Measurements from ENCODE around the gene ZCCHC7.
"Not testable (repeated sequence)": the region's sequence is repeated elsewhere in the genome, so short reads cannot be mapped to it uniquely, and the experiment has no call there.

Gene ZCCHC7

GRCh38 chr9:37174247-37174646 lies 53.9 kb downstream of the ZCCHC7 start:
- CTCF ChIA-PET, result no interaction called here
- Mint-ChIP-seq H3K27ac (no peak overlapping the region), H3K4me1 (peaks cover 4% of the 10 kb centered on the region), H3K9me3 (no peaks in the 10 kb centered on the region), H3K4me3 (no peak overlapping the region), H3K36me3 (peaks cover 37% of the 10 kb centered on the region), H3K27me3 (no peaks in the 10 kb centered on the region)
- DNase-seq, result no peak

GRCh38 chr9:37178742-37179141 lies 58.4 kb downstream of the ZCCHC7 start:
- Mint-ChIP-seq H3K27me3 (no peaks in the 10 kb centered on the region), H3K9me3 (peaks cover 2% of the 10 kb centered on the region), H3K4me1 (peaks cover 4% of the 10 kb centered on the region), H3K27ac (no peak overlapping the region), H3K4me3 (no peak overlapping the region), H3K36me3 (peaks cover 24% of the 10 kb centered on the region)
- CTCF ChIA-PET, result no interaction called here
- no peak for DNase-seq

GRCh38 chr9:37179576-37179975 lies 59.2 kb downstream of the ZCCHC7 start:
- Mint-ChIP-seq H3K27ac (no peak overlapping the region), H3K36me3 (peaks cover 26% of the 10 kb centered on the region), H3K27me3 (no peaks in the 10 kb centered on the region), H3K4me3 (no peak overlapping the region), H3K9me3 (peaks cover 2% of the 10 kb centered on the region), H3K4me1 (peaks cover 4% of the 10 kb centered on the region)
- CTCF ChIA-PET, result interaction anchor here (0.7 kb wide), 1 partner anchor 38 kb away, joined by 4 read pairs; no protein-coding TSS in a partner anchor
- no peak for DNase-seq

- Mint-ChIP-seq H3K27ac (no peak overlapping the region), H3K4me1 (peaks cover 4% of the 10 kb centered on the region), H3K4me3 (no peak overlapping the region), H3K27me3 (no peaks in the 10 kb centered on the region), H3K36me3 (peaks cover 30% of the 10 kb centered on the region), H3K9me3 (peaks cover 2% of the 10 kb centered on the region)
- DNase-seq, result no peak
- CTCF ChIA-PET, result no interaction called here
These were observed 59.8 kb downstream of the ZCCHC7 start for GRCh38 chr9:37180138-37180537.

- Mint-ChIP-seq H3K4me1 (peaks cover 9% of the 10 kb centered on the region), H3K27me3 (no peaks in the 10 kb centered on the region), H3K36me3 (peaks cover 35% of the 10 kb centered on the region), H3K4me3 (no peak overlapping the region), H3K27ac (no peak overlapping the region), H3K9me3 (peaks cover 5% of the 10 kb centered on the region)
- no peak for DNase-seq
- CTCF ChIA-PET, result no interaction called here
These were observed 62.3 kb downstream of the ZCCHC7 start for GRCh38 chr9:37182718-37183117.

- Mint-ChIP-seq H3K36me3 (peaks cover 49% of the 10 kb centered on the region), H3K9me3 (peaks cover 6% of the 10 kb centered on the region), H3K4me3 (no peak overlapping the region), H3K27me3 (no peaks in the 10 kb centered on the region), H3K4me1 (peaks cover 24% of the 10 kb centered on the region), H3K27ac (no peak overlapping the region)
- CTCF ChIA-PET, result no interaction called here
- no peak for DNase-seq
These were observed 64.8 kb downstream of the ZCCHC7 start for GRCh38 chr9:37184905-37185867.

GRCh38 chr9:37187292-37187691 lies 66.9 kb downstream of the ZCCHC7 start:
- Mint-ChIP-seq H3K27me3 (no peaks in the 10 kb centered on the region), H3K4me1 (peaks cover 24% of the 10 kb centered on the region), H3K4me3 (no peak overlapping the region), H3K9me3 (peaks cover 4% of the 10 kb centered on the region), H3K27ac (peak overlapping the region; percentile 24), H3K36me3 (peaks cover 55% of the 10 kb centered on the region)
- CTCF ChIA-PET, result no interaction called here
- DNase-seq, result no peak

GRCh38 chr9:37187713-37188439 lies 67.5 kb downstream of the ZCCHC7 start:
- peak overlapping the region; percentile 24 for H3K27ac Mint-ChIP-seq
- peaks cover 4% of the 10 kb centered on the region for H3K9me3 Mint-ChIP-seq
- no peak for DNase-seq
- H3K4me1 Mint-ChIP-seq, result peaks cover 24% of the 10 kb centered on the region
- H3K27me3 Mint-ChIP-seq, result no peaks in the 10 kb centered on the region
- CTCF ChIA-PET, result no interaction called here
- H3K36me3 Mint-ChIP-seq, result peaks cover 55% of the 10 kb centered on the region
- no peak overlapping the region for H3K4me3 Mint-ChIP-seq

GRCh38 chr9:37190739-37191138 lies 70.4 kb downstream of the ZCCHC7 start:
- H3K4me3 Mint-ChIP-seq, H3K27me3 Mint-ChIP-seq, DNase-seq, H3K27ac Mint-ChIP-seq, CTCF ChIA-PET, H3K9me3 Mint-ChIP-seq: not testable (repeated sequence)
- Mint-ChIP-seq H3K36me3 (peaks cover 44% of the 10 kb centered on the region), H3K4me1 (peaks cover 28% of the 10 kb centered on the region)

GRCh38 chr9:37191403-37192089 lies 71.2 kb downstream of the ZCCHC7 start:
- H3K36me3 Mint-ChIP-seq, result peaks cover 44% of the 10 kb centered on the region
- CTCF ChIA-PET, result no interaction called here
- H3K4me3 Mint-ChIP-seq, result no peak overlapping the region
- peaks cover 2% of the 10 kb centered on the region for H3K9me3 Mint-ChIP-seq
- H3K27ac Mint-ChIP-seq, result no peak overlapping the region
- no peak for DNase-seq
- peaks cover 30% of the 10 kb centered on the region for H3K4me1 Mint-ChIP-seq
- H3K27me3 Mint-ChIP-seq, result no peaks in the 10 kb centered on the region

- CTCF ChIA-PET, result no interaction called here
- Mint-ChIP-seq H3K27me3 (no peaks in the 10 kb centered on the region), H3K4me3 (no peak overlapping the region), H3K36me3 (peaks cover 37% of the 10 kb centered on the region), H3K4me1 (peaks cover 30% of the 10 kb centered on the region), H3K27ac (no peak overlapping the region), H3K9me3 (peaks cover 2% of the 10 kb centered on the region)
- no peak for DNase-seq
These were observed 72.4 kb downstream of the ZCCHC7 start for GRCh38 chr9:37192803-37193202.

- Mint-ChIP-seq H3K4me3 (no peak overlapping the region), H3K9me3 (no peaks in the 10 kb centered on the region), H3K4me1 (peaks cover 40% of the 10 kb centered on the region), H3K27ac (peak overlapping the region; percentile 29), H3K36me3 (peaks cover 27% of the 10 kb centered on the region), H3K27me3 (no peaks in the 10 kb centered on the region)
- CTCF ChIA-PET, result no interaction called here
- DNase-seq, result no peak
These were observed 77.0 kb downstream of the ZCCHC7 start for GRCh38 chr9:37197158-37198038.

GRCh38 chr9:37198039-37198729 lies 77.8 kb downstream of the ZCCHC7 start:
- DNase-seq, result no peak
- Mint-ChIP-seq H3K4me3 (no peak overlapping the region), H3K27me3 (no peaks in the 10 kb centered on the region), H3K9me3 (peaks cover under 1% of the 10 kb centered on the region), H3K27ac (no peak overlapping the region), H3K36me3 (peaks cover 27% of the 10 kb centered on the region), H3K4me1 (peaks cover 40% of the 10 kb centered on the region)
- CTCF ChIA-PET, result no interaction called here

Data from activated naive CD4-positive, alpha-beta T cell treated with anti-CD3 and anti-CD28 coated beads, Interleukin-2, amount 10 ng/mL, durations not matched to agents 7 days and 5 days (primary cell).